ENCODE data around the gene DFFA.

- TF ChIP-seq, protein P1, sequence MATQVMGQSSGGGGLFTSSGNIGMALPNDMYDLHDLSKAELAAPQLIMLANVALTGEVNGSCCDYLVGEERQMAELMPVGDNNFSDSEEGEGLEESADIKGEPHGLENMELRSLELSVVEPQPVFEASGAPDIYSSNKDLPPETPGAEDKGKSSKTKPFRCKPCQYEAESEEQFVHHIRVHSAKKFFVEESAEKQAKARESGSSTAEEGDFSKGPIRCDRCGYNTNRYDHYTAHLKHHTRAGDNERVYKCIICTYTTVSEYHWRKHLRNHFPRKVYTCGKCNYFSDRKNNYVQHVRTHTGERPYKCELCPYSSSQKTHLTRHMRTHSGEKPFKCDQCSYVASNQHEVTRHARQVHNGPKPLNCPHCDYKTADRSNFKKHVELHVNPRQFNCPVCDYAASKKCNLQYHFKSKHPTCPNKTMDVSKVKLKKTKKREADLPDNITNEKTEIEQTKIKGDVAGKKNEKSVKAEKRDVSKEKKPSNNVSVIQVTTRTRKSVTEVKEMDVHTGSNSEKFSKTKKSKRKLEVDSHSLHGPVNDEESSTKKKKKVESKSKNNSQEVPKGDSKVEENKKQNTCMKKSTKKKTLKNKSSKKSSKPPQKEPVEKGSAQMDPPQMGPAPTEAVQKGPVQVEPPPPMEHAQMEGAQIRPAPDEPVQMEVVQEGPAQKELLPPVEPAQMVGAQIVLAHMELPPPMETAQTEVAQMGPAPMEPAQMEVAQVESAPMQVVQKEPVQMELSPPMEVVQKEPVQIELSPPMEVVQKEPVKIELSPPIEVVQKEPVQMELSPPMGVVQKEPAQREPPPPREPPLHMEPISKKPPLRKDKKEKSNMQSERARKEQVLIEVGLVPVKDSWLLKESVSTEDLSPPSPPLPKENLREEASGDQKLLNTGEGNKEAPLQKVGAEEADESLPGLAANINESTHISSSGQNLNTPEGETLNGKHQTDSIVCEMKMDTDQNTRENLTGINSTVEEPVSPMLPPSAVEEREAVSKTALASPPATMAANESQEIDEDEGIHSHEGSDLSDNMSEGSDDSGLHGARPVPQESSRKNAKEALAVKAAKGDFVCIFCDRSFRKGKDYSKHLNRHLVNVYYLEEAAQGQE (IDR thresholded peaks at IDR 0.05; ENCODE audit: insufficient read depth in 1 of 2, low read depth in 2 of 2, low read length in 2 of 2), result no peak
- TF ChIP-seq SIN3A (IDR thresholded peaks at IDR 0.05; ENCODE audit: borderline replicate concordance, insufficient read depth, low read length), result no peak
Measured at GRCh38 chr1:10495475-10495817, 23.1 kb upstream of the DFFA start.

All from PFSK-1 (cell line).